CD4-positive, alpha-beta T cell treated with Interleukin-4 for 1 hour (primary cell): ENCODE results near the gene GTPBP4.
"Not testable (repeated sequence)": the region's sequence is repeated elsewhere in the genome, so short reads cannot be mapped to it uniquely, and the experiment has no call there.

ENCODE experiments used
- DNase-seq, 2 donors: peaks; one replicate each; pipeline ENCODE4 v3.0.0-alpha.2; 2020 to 2022

Gene GTPBP4

GRCh38 chr10:1034758-1035157, 46.5 kb downstream of the GTPBP4 start:
- no peak for DNase-seq

- DNase-seq = no peak
Measured at GRCh38 chr10:1035201-1035600, 47.0 kb downstream of the GTPBP4 start.

GRCh38 chr10:1036341-1036791, 48.1 kb downstream of the GTPBP4 start:
- peak in 1 of 2 donors; percentile 27 for DNase-seq

DNA sequence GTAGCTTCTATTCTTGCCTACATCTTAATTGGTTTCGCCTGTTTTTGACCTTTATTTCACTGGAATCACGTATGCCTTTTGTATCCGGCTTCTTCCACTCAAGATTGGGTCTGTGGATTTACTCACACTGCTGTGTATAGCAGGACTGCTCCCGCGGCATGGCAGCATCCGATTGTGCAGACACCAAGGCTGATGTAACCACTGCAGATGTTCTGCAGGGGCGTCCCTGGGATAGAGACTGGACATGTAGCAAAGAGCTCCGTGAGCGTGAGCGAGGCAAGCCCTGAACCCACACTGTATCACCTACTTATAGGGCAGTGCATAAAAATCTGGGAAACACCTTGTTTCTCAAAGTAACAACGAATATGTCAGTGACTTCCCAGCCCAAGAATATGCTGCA, 48.9 kb downstream of the GTPBP4 start:
- no peak for DNase-seq

DNA sequence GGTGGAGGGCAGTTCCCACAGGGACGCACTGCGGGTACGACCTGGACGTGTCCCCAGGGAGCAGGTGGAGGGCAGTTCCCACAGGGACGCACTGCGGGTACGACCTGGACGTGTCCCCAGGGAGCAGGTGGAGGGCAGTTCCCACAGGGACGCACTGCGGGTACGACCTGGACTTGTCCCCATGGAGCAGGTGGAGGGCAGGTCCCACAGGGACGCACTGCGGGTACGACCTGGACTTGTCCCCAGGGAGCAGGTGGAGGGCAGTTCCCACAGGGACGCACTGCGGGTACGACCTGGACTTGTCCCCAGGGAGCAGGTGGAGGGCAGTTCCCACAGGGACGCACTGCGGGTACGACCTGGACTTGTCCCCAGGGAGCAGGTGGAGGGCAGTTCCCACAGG, 50.5 kb downstream of the GTPBP4 start:
- DNase-seq = not testable (repeated sequence)

- no peak for DNase-seq
Measured at GRCh38 chr10:1040133-1040532, 51.9 kb downstream of the GTPBP4 start.

- DNase-seq = no peak
Measured at GRCh38 chr10:1041514-1041913, 53.3 kb downstream of the GTPBP4 start.

DNA sequence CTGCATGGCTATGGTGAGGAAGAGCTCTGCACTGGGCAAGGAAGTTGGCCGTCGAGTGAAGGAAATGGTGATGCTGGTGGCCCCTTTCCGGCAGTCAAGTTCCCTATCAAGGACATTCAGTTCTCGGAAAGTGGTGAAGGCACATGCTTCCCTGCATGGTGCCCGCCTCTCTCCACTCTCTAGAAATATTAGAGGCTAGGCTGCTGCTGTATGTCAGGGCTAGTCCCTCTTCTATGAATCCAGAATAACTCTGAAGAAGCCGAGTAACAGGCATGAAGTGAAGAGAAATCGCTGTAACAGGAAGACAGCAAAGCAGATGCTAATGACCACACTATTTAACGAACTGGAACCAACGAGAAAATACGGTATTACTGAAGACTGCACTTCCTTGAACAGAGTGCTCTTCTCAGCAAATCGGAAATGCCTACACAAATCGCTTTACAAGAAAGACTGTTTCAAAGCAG, 55.3 kb downstream of the GTPBP4 start:
- peak; percentile 50 to 54 for DNase-seq

DNA sequence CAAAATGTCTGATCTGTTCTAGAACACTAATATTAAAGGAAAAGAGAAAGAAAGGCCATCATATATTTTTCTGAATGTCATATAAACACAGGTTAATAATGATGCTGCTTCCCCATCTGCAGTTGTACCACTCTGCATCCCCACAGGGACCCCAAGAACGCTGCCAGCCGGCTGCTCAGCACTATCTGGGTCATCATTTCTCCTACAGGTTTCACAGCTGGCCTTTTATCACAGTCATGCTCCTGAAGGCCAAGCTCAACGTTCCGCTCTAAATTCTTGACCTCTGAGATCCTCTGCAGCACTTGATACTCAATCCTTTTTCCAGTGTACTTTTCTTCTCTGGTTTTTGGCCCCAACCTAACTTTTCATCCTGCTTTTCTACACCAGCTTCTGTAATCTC, 55.9 kb downstream of the GTPBP4 start:
- DNase-seq = no peak

GRCh38 chr10:1044964-1045363, 56.7 kb downstream of the GTPBP4 start:
- no peak for DNase-seq

DNA sequence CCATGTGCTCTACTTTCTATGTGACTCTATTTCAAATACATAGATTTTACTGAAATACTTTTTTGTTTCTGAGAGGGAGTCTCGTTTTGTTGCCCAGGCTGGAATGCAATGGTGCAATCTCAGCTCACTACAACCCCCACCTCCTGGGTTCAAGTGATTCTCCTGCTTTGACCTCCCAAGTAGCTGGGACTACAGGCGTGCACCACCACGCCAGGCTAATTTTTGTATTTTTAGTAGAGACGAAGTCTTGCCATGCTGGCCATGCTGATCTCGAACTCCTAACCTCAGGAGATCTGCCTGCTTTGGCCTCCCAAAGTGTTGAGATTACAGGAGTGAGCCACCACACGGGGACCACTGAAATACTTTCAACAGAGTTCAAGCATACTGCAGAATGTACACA, 57.2 kb downstream of the GTPBP4 start:
- DNase-seq = no peak

DNA sequence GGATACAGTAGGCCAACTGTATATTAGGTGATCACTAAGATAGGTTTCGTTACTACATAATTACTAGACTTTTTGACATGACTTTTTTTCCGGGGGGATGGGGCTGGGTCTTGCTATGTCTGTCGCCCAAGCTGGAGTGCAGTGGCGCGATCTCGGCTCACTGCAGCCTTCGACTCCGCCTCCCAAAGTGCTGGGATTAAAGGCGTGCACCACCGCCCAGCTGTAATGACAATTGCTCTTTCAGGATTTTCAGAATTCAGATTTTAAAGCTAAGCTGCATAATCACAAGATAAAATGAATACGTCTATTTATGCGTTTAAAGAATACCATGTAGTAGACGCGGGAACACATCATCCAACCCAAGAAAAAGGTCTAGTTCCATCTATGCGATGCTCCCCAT, 59.7 kb downstream of the GTPBP4 start:
- DNase-seq = peak in 1 of 2 donors; percentile 25

DNA sequence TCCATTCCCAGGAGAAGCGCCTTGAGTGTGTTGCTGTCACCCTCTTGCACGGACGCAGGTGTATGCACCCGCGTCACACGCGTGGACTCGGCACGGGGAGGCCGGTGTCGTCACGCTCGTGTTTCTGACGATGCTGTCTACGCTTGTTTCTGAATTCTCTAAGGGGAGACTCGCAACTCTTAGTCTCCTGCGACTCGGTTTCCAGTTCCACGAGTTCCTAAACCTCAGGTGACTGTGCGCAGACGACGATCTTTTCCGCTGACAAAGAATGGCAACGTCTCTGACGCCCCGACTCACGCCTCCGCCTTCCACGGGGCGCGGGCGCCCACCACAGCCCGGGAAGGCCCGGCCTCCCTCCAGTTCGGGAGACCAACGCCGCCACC, 60.1 kb downstream of the GTPBP4 start:
- peak in 1 of 2 donors; percentile 77 for DNase-seq

- DNase-seq = peak; percentile 98
Measured at GRCh38 chr10:1048732-1049424, 60.6 kb downstream of the GTPBP4 start, which contains the start of gene IDI1. Gene IDI1, minus strand, starts transcription at chr10:1049119. Its CDS starts 116 bp downstream, at chr10:1049003.

GRCh38 chr10:1049425-1049958, 61.3 kb downstream of the GTPBP4 start:
- no peak for DNase-seq

GRCh38 chr10:1050145-1050544, 61.9 kb downstream of the GTPBP4 start:
- peak; percentile 23 to 52 for DNase-seq

- DNase-seq = peak; percentile 54 to 71
Measured at GRCh38 chr10:1050554-1050953, 62.3 kb downstream of the GTPBP4 start.

GRCh38 chr10:1054684-1055083, 66.5 kb downstream of the GTPBP4 start:
- no peak for DNase-seq

- DNase-seq = peak; percentile 87 to 88
Measured at GRCh38 chr10:1056326-1057105, 68.3 kb downstream of the GTPBP4 start, which contains the start of gene WDR37. Gene WDR37, plus strand, starts transcription at chr10:1056385. Its CDS starts 15,771 bp downstream, at chr10:1072156.

DNA sequence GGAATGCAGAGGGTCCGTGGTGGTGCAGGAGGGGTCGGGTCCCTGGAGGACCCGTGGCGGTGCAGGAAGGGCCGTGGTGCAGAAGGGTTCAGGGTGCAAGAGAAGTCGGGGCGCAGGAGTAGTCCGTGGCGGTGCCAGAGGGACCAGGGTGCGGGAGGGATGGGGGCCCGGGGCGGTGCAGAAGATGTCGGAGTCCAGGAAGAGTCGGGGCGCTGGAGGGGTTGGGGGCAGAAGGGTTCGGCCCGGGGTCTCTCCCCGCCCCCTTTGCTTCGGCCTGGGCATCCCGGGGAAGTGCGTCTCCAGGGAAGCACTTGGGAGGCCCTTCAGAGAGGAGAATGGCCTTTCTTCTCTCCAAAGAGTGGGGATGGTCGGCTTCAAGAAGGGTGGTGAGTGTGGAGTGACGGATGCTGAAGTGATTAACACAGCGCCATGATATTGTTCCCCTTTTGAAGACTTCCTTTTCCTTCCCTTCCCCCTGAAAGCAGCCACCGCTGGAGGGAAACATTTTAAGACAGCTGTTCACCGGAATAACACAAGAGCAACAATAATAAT, 68.9 kb downstream of the GTPBP4 start:
- peak in 1 of 2 donors; percentile 24 for DNase-seq

GRCh38 chr10:1058017-1058416, 69.8 kb downstream of the GTPBP4 start:
- DNase-seq = no peak

- DNase-seq = no peak
Measured at GRCh38 chr10:1059902-1060301, 71.7 kb downstream of the GTPBP4 start.
